ENCODE results near the gene NSD1.

GRCh38 chr5:177334155-177334551 lies 200.6 kb downstream of the NSD1 start:
- TF ChIP-seq POLR2A (IDR thresholded peaks at IDR 0.05) (no peak), CTCF (IDR thresholded peaks at IDR 0.05 in 4 of 5, conservative IDR thresholded peaks at IDR 0.05 in 1 of 5) (no peak)

Data from gastrocnemius medialis (tissue), 4 donors.